Adrenal gland (tissue), 12 donors: Measurements from ENCODE around the gene UCK1. TPM values are rescaled to one million over a fixed set of nuclear protein-coding genes. Genes with fewer than 3 reads are reported as not detected.
"Not testable (repeated sequence)": the region's sequence is repeated elsewhere in the genome, so short reads cannot be mapped to it uniquely, and the experiment has no call there.

Experiments
- DNase-seq, 7 donors: peaks; one replicate each; pipeline ENCODE4 v3.0.0-alpha.2; 2019 to 2020
- H3K27ac ChIP-seq, 5 donors: fragments of 200-600 bp; sonication (generic) in 4 of 5; 1 replicate in 3 of 5; 2 replicates in 2 of 5; pipeline versions ENCODE4 v1.5.1 to v1.8.0; 2016 to 2020; ENCODE audit warnings: mild to moderate bottlenecking in 1 of 5
- H3K27me3 ChIP-seq: fragments of 200-600 bp; 2 replicates; pipeline ENCODE4 v1.8.0; 2021
- H3K36me3 ChIP-seq, 2 donors: fragments of 200-600 bp; replicated peaks in 1 of 2; 1 replicate in 1 of 2; 2 replicates in 1 of 2; pipeline versions ENCODE4 v1.5.1 to v1.8.0; 2018 to 2022
- H3K4me1 ChIP-seq, 2 donors: fragments of 200-600 bp; replicated peaks in 1 of 2; 1 replicate in 1 of 2; 2 replicates in 1 of 2; pipeline versions ENCODE4 v1.5.1 to v1.8.0; 2018 to 2021
- H3K4me3 ChIP-seq, 4 donors: fragments of 200-600 bp; sonication (generic) in 3 of 4; one replicate each; pipeline ENCODE4 v1.5.1; 2016 to 2018
- H3K9me3 ChIP-seq, 3 donors: fragments of 200-600 bp; sonication (generic) in 1 of 3; replicated peaks in 1 of 3; 1 replicate in 2 of 3; 2 replicates in 1 of 3; pipeline versions ENCODE4 v1.5.1 to v1.8.0; 2016 to 2021
- POLR2A ChIP-seq, 2 donors: fragments of 450-650 bp; IDR thresholded peaks; one replicate each; pipeline ENCODE4 v1.6.1; 2017; ENCODE audit warnings: antibody characterized with exemption in 2 of 2, mild to moderate bottlenecking in 2 of 2, moderate library complexity in 1 of 2
- WGBS, 4 donors: extraction: QIAGEN DNeasy Blood & Tissue Kit in 2 of 4; methylation state at CpG; one replicate each; pipeline versions ENCODE4 v1.1.5 to v1.1.7; 2013 to 2017; 5-methylcytosine and 5-hydroxymethylcytosine counted together
- intact Hi-C, 2 donors: fragments of 100-400 bp; cut with DNase I; formaldehyde crosslinking; loops; one replicate each; pipeline versions ENCODE4 v1.14.1 to v1.15.0; 2022 to 2023
- polyA plus RNA-seq, 3 donors: library from polyadenylated mRNA; stranded (reverse); fragments of 200-250 nt in 2 of 3; fragments of 350-450 nt in 1 of 3; fragmentation: Illumina TruSeq in 1 of 3; extraction: RNeasy Lipid Tissue Mini Kit (QIAGEN cat#74804) in 1 of 3; gene quantifications; one replicate each; pipeline ENCODE4 v1.2.3, GENCODE V29; 2013 to 2014
- total RNA-seq, 9 donors: library from RNA; depleted of rRNA in 4 of 9; stranded (reverse); fragments of >200 nt in 4 of 9; fragments of 120-200 nt in 1 of 9; fragmentation: NEBNext Ultra II Directional in 1 of 9; extraction: Animal tissue kit (Norgen Biotek cat#: 25700) in 1 of 9; gene quantifications; one replicate each; pipeline versions ENCODE4 v1.1.0 to v1.2.4, GENCODE V29; 2013 to 2023
- TF ChIP-seq, protein P1 (sequence below), 6 experiments: fragments of 450-650 bp in 4 of 6; fragments of 200-600 bp in 2 of 6; sonication (generic) in 1 of 6; IDR thresholded peaks; 1 replicate in 5 of 6; 2 replicates in 1 of 6; pipeline versions ENCODE4 v1.5.1 to v1.8.0; 2016 to 2021; ENCODE audit warnings: antibody characterized with exemption in 6 of 6, mild to moderate bottlenecking in 2 of 6, moderate library complexity in 1 of 6
- donor health status: healthy with polysubstance abuse.
- donor health status: Bipolar disorder and iron deficiency.
- donor health status: DM: yes; HTN: yes; CAD: no.
- donor health status: DM: no; HTN: no; CAD: no.
- donor health status: DM: no; HTN: no; CAD: no.
- donor health status: DM: yes; HTN: yes; CAD: no.

Gene UCK1
- total and polyA plus RNA-seq, 12 donors: 17.9 to 97.0 (median 34.7) TPM

DNA sequence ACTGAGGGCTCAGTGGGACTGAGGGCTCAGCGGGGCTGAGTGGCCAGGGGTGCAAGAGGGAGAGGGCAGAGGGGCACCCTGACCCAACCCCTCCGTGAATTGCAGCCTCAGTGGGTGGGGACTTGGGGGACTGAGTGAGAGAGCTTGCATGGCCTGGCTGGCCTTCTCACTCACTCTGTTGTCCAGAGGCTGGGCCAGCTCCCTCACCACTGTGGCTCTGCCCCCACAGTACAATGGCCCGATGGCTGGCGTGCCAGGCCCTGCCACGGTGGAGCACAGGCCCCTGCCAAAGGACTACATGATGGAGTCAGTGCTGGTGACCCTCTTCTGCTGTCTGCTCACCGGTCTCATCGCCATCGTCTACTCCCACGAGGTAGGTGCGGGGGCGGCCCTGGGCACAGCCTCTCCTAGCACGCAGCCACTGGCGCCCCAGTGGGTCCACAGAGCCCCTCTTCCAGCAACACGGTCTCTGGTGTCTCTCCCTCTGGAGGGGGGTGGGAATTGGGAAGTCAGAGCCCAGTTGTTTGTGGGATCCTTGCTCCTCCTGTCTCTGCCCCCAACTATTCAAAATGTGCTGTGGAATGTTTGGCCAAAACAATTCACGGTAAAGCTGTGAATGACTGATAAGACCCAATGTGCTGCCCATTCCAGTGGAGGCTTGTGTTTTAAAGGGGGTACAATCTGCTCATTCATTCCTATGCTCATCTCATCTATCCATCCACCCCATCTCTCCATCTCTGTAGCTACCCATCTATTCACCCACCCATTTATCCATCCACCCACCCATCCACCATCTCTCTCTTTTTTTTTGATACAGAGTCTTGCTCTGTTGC is 25.0 kb upstream of the UCK1 start:
- Histone ChIP-seq H3K36me3 (no peaks in the 10 kb centered on the region), H3K27ac (no peak overlapping the region), H3K4me1 (no peaks in the 10 kb centered on the region), H3K4me3 (no peak overlapping the region), H3K27me3 (peaks cover 28% of the 10 kb centered on the region), H3K9me3 (no peaks in the 10 kb centered on the region)
- intact Hi-C loops: no loop called here
- WGBS, 4 donors: 82 to 91% (median 89%) methylated on average over 12 to 15 of the region's 15 CpGs
- no peak for DNase-seq
- TF ChIP-seq, protein P1, sequence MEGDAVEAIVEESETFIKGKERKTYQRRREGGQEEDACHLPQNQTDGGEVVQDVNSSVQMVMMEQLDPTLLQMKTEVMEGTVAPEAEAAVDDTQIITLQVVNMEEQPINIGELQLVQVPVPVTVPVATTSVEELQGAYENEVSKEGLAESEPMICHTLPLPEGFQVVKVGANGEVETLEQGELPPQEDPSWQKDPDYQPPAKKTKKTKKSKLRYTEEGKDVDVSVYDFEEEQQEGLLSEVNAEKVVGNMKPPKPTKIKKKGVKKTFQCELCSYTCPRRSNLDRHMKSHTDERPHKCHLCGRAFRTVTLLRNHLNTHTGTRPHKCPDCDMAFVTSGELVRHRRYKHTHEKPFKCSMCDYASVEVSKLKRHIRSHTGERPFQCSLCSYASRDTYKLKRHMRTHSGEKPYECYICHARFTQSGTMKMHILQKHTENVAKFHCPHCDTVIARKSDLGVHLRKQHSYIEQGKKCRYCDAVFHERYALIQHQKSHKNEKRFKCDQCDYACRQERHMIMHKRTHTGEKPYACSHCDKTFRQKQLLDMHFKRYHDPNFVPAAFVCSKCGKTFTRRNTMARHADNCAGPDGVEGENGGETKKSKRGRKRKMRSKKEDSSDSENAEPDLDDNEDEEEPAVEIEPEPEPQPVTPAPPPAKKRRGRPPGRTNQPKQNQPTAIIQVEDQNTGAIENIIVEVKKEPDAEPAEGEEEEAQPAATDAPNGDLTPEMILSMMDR (IDR thresholded peaks at IDR 0.05): no peak
- TF ChIP-seq POLR2A (IDR thresholded peaks at IDR 0.05): no peak

DNA sequence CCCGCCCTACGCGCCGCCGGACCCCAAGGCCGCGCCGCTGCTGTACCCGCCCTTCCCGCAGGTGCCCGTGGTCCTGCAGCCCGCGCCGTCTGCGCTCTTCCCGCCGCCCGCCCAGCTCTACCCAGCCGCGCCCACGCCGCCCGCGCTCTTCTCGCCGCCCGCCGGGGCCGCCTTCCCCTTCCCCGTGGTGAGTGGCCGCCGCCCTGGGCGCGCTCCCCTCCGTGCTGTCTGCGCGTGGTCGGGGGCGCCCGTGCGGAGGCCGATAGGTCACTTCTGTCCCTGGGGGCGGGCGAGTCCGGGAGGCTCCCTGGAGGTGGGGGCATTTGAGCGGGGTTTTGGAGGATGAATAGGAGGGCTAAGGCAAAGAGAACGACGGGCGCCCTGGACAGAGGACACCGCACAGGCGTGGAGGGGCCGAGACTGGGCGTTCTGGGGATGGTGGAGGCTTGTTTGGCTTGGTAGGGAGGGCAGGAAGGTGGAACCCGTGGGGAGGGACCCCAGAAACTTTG is 23.8 kb upstream of the UCK1 start:
- no peak for DNase-seq
- intact Hi-C loops: no loop called here
- no peak for TF ChIP-seq POLR2A (IDR thresholded peaks at IDR 0.05)
- TF ChIP-seq, protein P1 (IDR thresholded peaks at IDR 0.05): no peak
- Histone ChIP-seq H3K4me3 (no peak overlapping the region), H3K4me1 (no peaks in the 10 kb centered on the region), H3K27ac (no peak overlapping the region), H3K9me3 (no peaks in the 10 kb centered on the region), H3K36me3 (no peaks in the 10 kb centered on the region), H3K27me3 (peaks cover 28% of the 10 kb centered on the region)
- 17 to 72% (median 34%) methylated on average over 10 to 54 of the region's 54 CpGs for WGBS, 4 donors

- WGBS, 4 donors: 21 to 80% (median 47%) methylated on average over 5 to 57 of the region's 60 CpGs
- no peak for TF ChIP-seq POLR2A (IDR thresholded peaks at IDR 0.05)
- intact Hi-C loops: no loop called here
- H3K27me3 ChIP-seq: peaks cover 28% of the 10 kb centered on the region
- H3K27ac ChIP-seq: no peak overlapping the region
- no peak for DNase-seq
- no peaks in the 10 kb centered on the region for H3K9me3 ChIP-seq
- no peaks in the 10 kb centered on the region for H3K36me3 ChIP-seq
- no peak overlapping the region for H3K4me3 ChIP-seq
- no peaks in the 10 kb centered on the region for H3K4me1 ChIP-seq
These were observed 23.2 kb upstream of the UCK1 start for GRCh38 chr9:131554087-131554842.

GRCh38 chr9:131552030-131552429 is 21.0 kb upstream of the UCK1 start:
- H3K4me3 ChIP-seq: no peak overlapping the region
- H3K27ac ChIP-seq: no peak overlapping the region
- no peak for DNase-seq
- intact Hi-C loops: no loop called here
- 79 to 96% (median 91%) methylated on average over 2 to 6 of the region's 6 CpGs for WGBS, 4 donors
- H3K4me1 ChIP-seq: no peaks in the 10 kb centered on the region
- H3K9me3 ChIP-seq: no peaks in the 10 kb centered on the region
- TF ChIP-seq POLR2A (IDR thresholded peaks at IDR 0.05): no peak
- TF ChIP-seq, protein P1 (IDR thresholded peaks at IDR 0.05): no peak
- no peaks in the 10 kb centered on the region for H3K36me3 ChIP-seq
- H3K27me3 ChIP-seq: peaks cover 28% of the 10 kb centered on the region

DNA sequence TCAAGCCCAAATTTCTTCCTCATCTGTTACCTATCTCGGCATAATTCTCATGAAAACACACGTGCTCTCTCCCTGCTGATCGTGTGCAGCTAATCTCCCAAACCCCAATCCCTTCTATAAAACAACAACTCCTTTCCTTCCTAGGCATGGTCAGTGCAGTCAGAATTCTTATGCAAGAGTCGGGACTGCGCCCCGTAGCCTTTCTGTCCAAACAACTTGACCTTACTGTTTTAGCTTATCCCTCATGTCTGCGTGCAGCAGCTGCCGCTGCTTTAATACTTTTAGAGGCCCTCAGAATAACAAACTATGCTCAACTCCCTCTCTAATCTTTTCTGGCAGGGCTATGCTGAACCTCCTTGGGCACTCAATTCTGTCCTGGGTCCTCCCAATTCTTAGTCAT is 19.4 kb upstream of the UCK1 start:
- H3K9me3 ChIP-seq, H3K36me3 ChIP-seq, H3K4me1 ChIP-seq, intact Hi-C loops, H3K27ac ChIP-seq, DNase-seq, H3K4me3 ChIP-seq: not testable (repeated sequence)
- 68 to 77% (median 74%) methylated on average over 8 of the region's 8 CpGs for WGBS, 4 donors
- H3K27me3 ChIP-seq: peaks cover 31% of the 10 kb centered on the region

GRCh38 chr9:131549186-131549585 is 18.1 kb upstream of the UCK1 start:
- DNase-seq, H3K4me3 ChIP-seq, H3K4me1 ChIP-seq, H3K9me3 ChIP-seq, intact Hi-C loops, H3K36me3 ChIP-seq, H3K27ac ChIP-seq: not testable (repeated sequence)
- 86 to 95% (median 88%) methylated on average over 10 of the region's 10 CpGs for WGBS, 4 donors
- H3K27me3 ChIP-seq: peaks cover 26% of the 10 kb centered on the region
